ENCODE results near the gene TAC4.

GRCh38 chr17:49853470-49854015, 5.7 kb upstream of the TAC4 start:
- TF ChIP-seq FOXA1 (IDR thresholded peaks at IDR 0.05) (no peak), SP1 (IDR thresholded peaks at IDR 0.05) (no peak), CTCF (IDR thresholded peaks at IDR 0.05; ENCODE audit: low read depth, low read length, missing input control) (no peak), RAD21 (IDR thresholded peaks at IDR 0.05) (no peak), GABPA (IDR thresholded peaks at IDR 0.05 in 1 of 2, conservative IDR thresholded peaks at IDR 0.05 in 1 of 2) (no peak), RXRA (IDR thresholded peaks at IDR 0.05) (no peak), REST (IDR thresholded peaks at IDR 0.05) (no peak), JUND (IDR thresholded peaks at IDR 0.05) (no peak), TAF1 (conservative IDR thresholded peaks at IDR 0.05) (no peak), MAX (IDR thresholded peaks at IDR 0.05) (no peak), YY1 (IDR thresholded peaks at IDR 0.05) (no peak)
